PFSK-1 (cell line): ENCODE data around the gene CACNB2.

Source experiments
- FOXP2 ChIP-seq: optimal IDR thresholded peaks from 2 replicates; pipeline ENCODE3; 2011; ENCODE audit warnings: borderline replicate concordance, control low read depth, inconsistent platforms; ENCODE audit not compliant: insufficient read depth; ENCODE audit errors: extremely low read length, extremely low read depth
- POLR2AphosphoS5 ChIP-seq: IDR thresholded peaks from 2 replicates; pipeline ENCODE4 v1.6.1; 2012; ENCODE audit warnings: low read depth, mild to moderate bottlenecking, control low read depth, low read length, moderate library complexity
- SIN3A ChIP-seq: IDR thresholded peaks from 2 replicates; pipeline ENCODE4 v1.6.1; 2012; ENCODE audit warnings: mild to moderate bottlenecking, low read length, moderate library complexity, borderline replicate concordance; ENCODE audit not compliant: insufficient read depth
- TAF1 ChIP-seq: IDR thresholded peaks from 2 replicates; pipeline ENCODE4 v1.6.1; 2012; ENCODE audit warnings: low read length, control low read depth, borderline replicate concordance; ENCODE audit not compliant: insufficient read depth
- TF ChIP-seq, protein P1 (sequence below), 2 experiments: IDR thresholded peaks; 2 replicates each; pipeline versions ENCODE4 v1.6.1 to v1.8.0; 2011 to 2012; ENCODE audit warnings: low read depth in 2 of 2, low read length in 2 of 2, control low read depth in 1 of 2, inconsistent platforms in 1 of 2, mild to moderate bottlenecking in 1 of 2, moderate library complexity in 1 of 2; ENCODE audit not compliant: insufficient read depth in 1 of 2

Gene CACNB2

GRCh38 chr10:18254692-18255091 lies 114.5 kb downstream of the CACNB2 start:
- TF ChIP-seq POLR2AphosphoS5 = no peak
- TF ChIP-seq SIN3A = no peak
- TF ChIP-seq, protein P1, sequence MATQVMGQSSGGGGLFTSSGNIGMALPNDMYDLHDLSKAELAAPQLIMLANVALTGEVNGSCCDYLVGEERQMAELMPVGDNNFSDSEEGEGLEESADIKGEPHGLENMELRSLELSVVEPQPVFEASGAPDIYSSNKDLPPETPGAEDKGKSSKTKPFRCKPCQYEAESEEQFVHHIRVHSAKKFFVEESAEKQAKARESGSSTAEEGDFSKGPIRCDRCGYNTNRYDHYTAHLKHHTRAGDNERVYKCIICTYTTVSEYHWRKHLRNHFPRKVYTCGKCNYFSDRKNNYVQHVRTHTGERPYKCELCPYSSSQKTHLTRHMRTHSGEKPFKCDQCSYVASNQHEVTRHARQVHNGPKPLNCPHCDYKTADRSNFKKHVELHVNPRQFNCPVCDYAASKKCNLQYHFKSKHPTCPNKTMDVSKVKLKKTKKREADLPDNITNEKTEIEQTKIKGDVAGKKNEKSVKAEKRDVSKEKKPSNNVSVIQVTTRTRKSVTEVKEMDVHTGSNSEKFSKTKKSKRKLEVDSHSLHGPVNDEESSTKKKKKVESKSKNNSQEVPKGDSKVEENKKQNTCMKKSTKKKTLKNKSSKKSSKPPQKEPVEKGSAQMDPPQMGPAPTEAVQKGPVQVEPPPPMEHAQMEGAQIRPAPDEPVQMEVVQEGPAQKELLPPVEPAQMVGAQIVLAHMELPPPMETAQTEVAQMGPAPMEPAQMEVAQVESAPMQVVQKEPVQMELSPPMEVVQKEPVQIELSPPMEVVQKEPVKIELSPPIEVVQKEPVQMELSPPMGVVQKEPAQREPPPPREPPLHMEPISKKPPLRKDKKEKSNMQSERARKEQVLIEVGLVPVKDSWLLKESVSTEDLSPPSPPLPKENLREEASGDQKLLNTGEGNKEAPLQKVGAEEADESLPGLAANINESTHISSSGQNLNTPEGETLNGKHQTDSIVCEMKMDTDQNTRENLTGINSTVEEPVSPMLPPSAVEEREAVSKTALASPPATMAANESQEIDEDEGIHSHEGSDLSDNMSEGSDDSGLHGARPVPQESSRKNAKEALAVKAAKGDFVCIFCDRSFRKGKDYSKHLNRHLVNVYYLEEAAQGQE (IDR thresholded peaks at IDR 0.05; ENCODE audit: insufficient read depth in 1 of 2, low read depth in 2 of 2, low read length in 2 of 2) = no peak
- TF ChIP-seq TAF1 = no peak
- TF ChIP-seq FOXP2 = no peak

DNA sequence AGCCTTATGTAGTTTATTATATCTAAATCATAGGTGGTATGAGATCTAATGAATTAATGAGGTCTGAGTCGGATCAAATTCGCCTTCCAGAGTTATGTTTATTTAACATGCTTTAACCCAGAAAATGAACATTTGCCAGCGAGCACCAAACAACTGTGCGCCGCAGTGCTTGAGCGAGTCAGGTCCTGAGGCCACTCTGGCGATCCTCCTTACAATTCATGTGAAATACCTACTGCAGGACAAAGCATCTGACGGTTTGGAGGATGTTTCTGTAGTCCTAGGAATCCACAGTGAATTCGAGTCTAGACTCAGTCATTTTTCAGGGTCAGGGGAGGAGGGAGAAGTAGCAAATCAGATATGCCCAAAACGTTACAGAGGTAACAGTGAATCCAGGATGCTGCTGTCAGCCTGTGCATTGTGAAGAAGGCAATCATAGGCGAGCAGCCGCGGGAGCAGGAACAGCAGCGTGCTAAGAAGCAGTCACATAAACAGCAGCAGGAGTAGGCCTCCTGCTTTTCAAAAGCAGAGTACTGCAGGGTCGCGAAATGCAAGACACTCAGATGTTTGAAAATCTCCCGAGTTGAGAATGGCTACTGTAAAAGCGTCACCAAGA lies 120.2 kb downstream of the CACNB2 start:
- TF ChIP-seq, protein P1 (IDR thresholded peaks at IDR 0.05; ENCODE audit: insufficient read depth in 1 of 2, low read depth in 2 of 2, low read length in 2 of 2) = no peak
- TF ChIP-seq TAF1 = no peak
- TF ChIP-seq SIN3A = no peak
- no peak for TF ChIP-seq POLR2AphosphoS5
- no peak for TF ChIP-seq FOXP2

DNA sequence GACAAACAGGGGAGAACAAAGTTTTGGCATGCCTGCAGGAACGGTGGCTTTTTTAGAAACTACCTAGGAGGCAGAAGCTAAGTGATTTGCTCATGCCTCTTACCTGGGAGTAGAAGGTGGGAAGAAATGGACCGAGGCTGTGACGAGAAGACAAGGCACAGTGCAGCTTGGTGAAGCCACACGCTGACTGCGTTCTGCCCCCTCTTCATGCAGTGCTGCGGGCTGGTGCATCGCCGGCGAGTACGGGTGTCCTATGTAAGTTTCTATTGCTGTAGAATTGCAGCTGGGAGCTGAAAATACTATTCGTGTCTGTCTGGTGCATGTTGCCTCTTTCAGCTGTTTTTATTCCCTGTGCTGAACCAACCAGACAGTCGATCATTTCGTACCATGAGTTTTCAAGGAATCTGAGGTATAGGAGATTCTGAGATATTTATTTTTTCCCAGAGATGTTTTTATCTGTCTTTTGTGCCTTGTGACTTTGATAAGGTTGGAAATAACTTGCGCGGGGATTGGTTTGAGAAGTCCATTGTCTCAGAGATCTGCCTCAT lies 120.9 kb downstream of the CACNB2 start:
- no peak for TF ChIP-seq SIN3A
- TF ChIP-seq, protein P1 (IDR thresholded peaks at IDR 0.05; ENCODE audit: insufficient read depth in 1 of 2, low read depth in 2 of 2, low read length in 2 of 2) = no peak
- no peak for TF ChIP-seq TAF1
- no peak for TF ChIP-seq FOXP2
- TF ChIP-seq POLR2AphosphoS5 = no peak

GRCh38 chr10:18261768-18262231 lies 121.6 kb downstream of the CACNB2 start:
- TF ChIP-seq POLR2AphosphoS5 (no peak), FOXP2 (no peak), TAF1 (no peak), SIN3A (no peak)
- TF ChIP-seq, protein P1 (IDR thresholded peaks at IDR 0.05; ENCODE audit: insufficient read depth in 1 of 2, low read depth in 2 of 2, low read length in 2 of 2) = no peak
